Prostate gland (tissue), 2 donors: ENCODE results near the gene PDGFC.

Experiments
- POLR2A ChIP-seq: fragments of 450-650 bp; IDR thresholded peaks from one replicate; pipeline ENCODE4 v1.6.1; 2016; ENCODE audit warnings: antibody characterized with exemption, mild to moderate bottlenecking
- POLR2AphosphoS5 ChIP-seq: sonication (generic); formaldehyde crosslinking; IDR thresholded peaks from one replicate; pipeline ENCODE4 v1.6.1; 2017; ENCODE audit warnings: antibody characterized with exemption
- TF ChIP-seq, protein P1 (sequence below), 4 experiments: fragments of 200-600 bp in 2 of 4; fragments of 450-650 bp in 2 of 4; sonication (generic) in 2 of 4; IDR thresholded peaks; 1 replicate in 3 of 4; 2 replicates in 1 of 4; pipeline ENCODE4 v1.5.1; 2016 to 2019; ENCODE audit warnings: antibody characterized with exemption in 4 of 4, mild to moderate bottlenecking in 2 of 4, moderate library complexity in 2 of 4

DNA sequence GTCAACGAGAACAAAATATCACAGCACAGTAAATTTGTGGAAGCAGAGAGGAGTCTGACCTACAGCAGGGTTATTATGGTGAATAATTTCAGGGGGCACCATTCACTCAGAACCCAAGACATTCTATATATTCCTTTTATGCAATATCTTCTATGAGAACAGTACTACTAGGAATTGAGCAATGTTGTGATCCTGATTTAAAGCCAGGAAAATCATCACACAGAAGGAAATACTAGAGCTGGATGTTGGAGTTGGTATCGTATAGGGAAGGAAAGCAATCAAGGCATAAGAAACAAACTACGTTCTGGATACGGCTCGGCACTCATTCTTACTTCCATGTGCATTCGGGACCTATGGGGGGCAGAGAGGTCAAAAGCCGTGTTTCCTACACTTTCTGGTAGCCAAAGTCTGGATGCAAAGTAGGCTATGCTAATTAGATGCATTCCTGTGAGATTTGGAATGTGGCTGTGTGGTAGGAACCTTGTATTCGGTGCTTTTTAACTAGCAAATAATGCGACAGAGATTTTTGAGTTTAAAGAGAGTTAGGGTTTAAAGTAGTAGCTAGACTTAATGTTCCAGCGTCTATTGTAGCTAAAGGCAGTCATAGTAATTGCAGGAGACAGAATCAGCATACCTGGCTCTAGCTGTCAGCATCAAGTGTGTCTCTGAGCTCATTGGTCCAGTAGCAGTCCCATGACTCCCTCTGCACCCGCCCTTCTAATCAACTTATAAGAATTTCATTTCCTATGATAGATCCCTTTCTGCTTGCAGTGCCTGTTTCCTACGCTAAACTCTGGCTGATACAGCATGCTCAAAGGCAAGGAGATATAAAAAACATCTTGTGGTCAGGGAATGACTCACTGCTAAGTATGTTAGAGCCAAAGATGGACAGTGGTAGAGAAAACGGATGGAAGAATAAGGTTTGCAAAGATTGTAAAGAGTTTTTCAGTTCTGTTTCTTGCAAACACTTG lies 43.3 kb upstream of the PDGFC start:
- TF ChIP-seq, protein P1, sequence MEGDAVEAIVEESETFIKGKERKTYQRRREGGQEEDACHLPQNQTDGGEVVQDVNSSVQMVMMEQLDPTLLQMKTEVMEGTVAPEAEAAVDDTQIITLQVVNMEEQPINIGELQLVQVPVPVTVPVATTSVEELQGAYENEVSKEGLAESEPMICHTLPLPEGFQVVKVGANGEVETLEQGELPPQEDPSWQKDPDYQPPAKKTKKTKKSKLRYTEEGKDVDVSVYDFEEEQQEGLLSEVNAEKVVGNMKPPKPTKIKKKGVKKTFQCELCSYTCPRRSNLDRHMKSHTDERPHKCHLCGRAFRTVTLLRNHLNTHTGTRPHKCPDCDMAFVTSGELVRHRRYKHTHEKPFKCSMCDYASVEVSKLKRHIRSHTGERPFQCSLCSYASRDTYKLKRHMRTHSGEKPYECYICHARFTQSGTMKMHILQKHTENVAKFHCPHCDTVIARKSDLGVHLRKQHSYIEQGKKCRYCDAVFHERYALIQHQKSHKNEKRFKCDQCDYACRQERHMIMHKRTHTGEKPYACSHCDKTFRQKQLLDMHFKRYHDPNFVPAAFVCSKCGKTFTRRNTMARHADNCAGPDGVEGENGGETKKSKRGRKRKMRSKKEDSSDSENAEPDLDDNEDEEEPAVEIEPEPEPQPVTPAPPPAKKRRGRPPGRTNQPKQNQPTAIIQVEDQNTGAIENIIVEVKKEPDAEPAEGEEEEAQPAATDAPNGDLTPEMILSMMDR (IDR thresholded peaks at IDR 0.05): no peak
- TF ChIP-seq POLR2AphosphoS5: no peak
- TF ChIP-seq POLR2A: no peak
